Measurements from ENCODE around the gene FHIT.
A peak's percentile ranks its signal among the peaks of the same experiment; 100 is the strongest.

Gene FHIT

DNA sequence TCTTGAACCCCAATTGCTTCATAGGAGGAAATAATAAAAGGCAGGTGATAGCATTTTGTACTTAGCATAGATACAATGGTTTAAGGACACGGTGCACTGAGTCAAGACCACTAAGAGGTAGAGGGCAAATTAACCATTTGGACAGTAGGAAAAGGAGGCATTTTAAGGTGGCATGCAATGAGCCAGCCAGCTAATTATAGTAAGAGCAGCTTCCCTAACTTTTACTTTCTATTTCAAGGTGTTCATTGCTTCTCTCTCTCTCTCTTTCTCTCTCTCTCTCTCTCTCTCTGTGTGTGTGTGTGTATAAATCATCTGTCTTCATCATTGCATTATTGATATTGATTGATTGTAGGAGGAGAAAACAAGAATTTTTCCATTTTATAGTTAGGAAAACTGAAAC is 1461.0 kb downstream of the FHIT start:
- no peak for TF ChIP-seq CTCF (IDR thresholded peaks at IDR 0.05; ENCODE audit: low read depth, low read length)
- no peak for DNase-seq (ENCODE audit: low read depth in 2 of 2)
- H3K4me3 ChIP-seq (replicated peaks in 1 of 2; ENCODE audit: low read depth in 2 of 2, low read length in 2 of 2): no peak overlapping the region

GRCh38 chr3:59788801-59789200 is 1462.5 kb downstream of the FHIT start:
- no peak for TF ChIP-seq CTCF (IDR thresholded peaks at IDR 0.05; ENCODE audit: low read depth, low read length)
- no peak overlapping the region for H3K4me3 ChIP-seq (replicated peaks in 1 of 2; ENCODE audit: low read depth in 2 of 2, low read length in 2 of 2)
- no peak for DNase-seq (ENCODE audit: low read depth in 2 of 2)

DNA sequence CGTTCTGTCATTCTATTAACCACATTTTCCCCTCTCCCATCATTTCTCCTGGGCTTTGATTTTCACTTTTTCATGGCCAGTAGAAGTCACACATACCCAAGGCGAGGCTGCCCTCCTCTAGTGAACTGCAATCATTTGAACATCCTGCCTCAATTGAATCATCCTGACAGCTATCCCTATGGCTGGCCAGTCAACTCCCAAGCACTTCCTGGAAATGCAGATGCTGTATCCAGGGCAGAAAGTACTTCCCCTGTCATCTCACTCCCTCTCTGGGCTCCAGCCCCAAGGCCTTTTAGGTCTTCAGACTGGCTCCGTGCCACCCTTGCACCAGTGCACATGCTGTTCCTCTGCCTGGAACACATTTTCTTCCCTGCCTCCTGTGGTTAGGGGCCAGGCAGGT is 1463.1 kb downstream of the FHIT start:
- no peak for DNase-seq (ENCODE audit: low read depth in 2 of 2)
- no peak overlapping the region for H3K4me3 ChIP-seq (replicated peaks in 1 of 2; ENCODE audit: low read depth in 2 of 2, low read length in 2 of 2)
- TF ChIP-seq CTCF (IDR thresholded peaks at IDR 0.05; ENCODE audit: low read depth, low read length): no peak

DNA sequence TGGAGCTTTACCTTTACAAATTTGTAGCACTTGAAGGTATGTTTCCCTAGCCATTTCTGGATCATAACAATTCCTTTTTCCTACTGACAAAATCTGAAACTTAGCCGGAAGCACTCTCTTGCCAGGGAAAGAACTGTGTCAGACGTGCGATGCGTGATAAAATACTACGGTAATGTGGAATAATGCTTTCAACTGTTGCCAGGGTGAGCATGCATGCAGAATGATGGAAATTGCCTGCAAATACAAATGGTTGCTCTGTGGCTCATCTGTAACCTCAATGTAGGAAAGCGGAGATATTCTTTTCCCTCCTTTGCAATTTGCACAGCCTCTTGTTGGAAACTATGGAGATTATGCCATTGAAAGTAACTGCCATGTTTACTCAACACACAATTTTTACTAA is 1464.9 kb downstream of the FHIT start:
- no peak for DNase-seq (ENCODE audit: low read depth in 2 of 2)
- H3K4me3 ChIP-seq (replicated peaks in 1 of 2; ENCODE audit: low read depth in 2 of 2, low read length in 2 of 2): no peak overlapping the region
- TF ChIP-seq CTCF (IDR thresholded peaks at IDR 0.05; ENCODE audit: low read depth, low read length): no peak

DNA sequence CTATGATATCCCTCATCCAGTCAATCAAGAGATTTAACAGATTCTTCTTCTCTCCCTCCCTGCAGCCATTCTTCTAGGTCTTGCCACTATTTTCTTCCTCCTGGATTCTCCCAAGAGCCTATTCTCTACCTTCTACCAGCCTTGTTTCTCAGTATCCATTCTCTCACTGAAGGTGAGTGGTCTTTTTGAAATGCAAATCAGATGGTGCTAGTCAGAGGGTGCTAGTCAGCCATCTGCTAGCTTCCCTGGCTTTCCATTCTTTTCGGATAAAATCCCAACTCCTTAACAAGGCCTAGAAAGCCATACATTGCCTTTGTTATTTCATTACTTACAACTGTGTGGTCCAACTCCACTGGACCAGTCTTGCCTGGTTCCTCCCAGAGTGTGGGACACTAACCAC is 1467.1 kb downstream of the FHIT start:
- no peak overlapping the region for H3K4me3 ChIP-seq (replicated peaks in 1 of 2; ENCODE audit: low read depth in 2 of 2, low read length in 2 of 2)
- no peak for TF ChIP-seq CTCF (IDR thresholded peaks at IDR 0.05; ENCODE audit: low read depth, low read length)
- no peak for DNase-seq (ENCODE audit: low read depth in 2 of 2)

DNA sequence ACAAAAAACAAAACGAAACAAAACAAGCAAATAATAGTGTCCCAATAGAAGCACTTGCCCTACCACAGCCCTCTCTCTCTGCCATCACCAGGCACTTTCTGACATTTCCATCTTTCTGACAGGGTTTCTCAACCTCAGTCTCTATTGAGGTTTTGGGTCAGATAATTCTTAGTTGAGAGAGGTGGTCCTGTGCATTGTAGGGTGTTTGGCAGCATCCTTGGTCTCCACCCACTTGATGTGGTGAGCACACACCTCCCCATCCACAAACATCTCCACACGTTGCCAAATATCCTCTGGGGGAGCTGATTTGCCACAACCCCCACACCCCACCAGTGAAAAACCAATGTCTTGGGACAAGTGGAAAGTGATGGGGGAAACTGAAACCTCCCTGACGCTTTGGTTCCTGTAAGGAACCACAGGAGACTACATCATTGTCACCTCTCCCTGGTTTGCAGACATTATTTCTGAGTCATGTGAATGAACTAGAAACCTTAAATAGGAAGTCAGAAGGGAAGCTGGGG is 1467.7 kb downstream of the FHIT start:
- DNase-seq (ENCODE audit: low read depth in 2 of 2): no peak
- H3K4me3 ChIP-seq (replicated peaks in 1 of 2; ENCODE audit: low read depth in 2 of 2, low read length in 2 of 2): no peak overlapping the region
- no peak for TF ChIP-seq CTCF (IDR thresholded peaks at IDR 0.05; ENCODE audit: low read depth, low read length)

GRCh38 chr3:59782664-59783063 is 1468.6 kb downstream of the FHIT start:
- peak in 1 of 2 donors; percentile 14 for DNase-seq (ENCODE audit: low read depth in 2 of 2)
- no peak for TF ChIP-seq CTCF (IDR thresholded peaks at IDR 0.05; ENCODE audit: low read depth, low read length)
- no peak overlapping the region for H3K4me3 ChIP-seq (replicated peaks in 1 of 2; ENCODE audit: low read depth in 2 of 2, low read length in 2 of 2)

Data from cardiac fibroblast (primary cell).